SK-N-SH treated with all-trans-retinoic acid at 6 μM for 48 hours (cell line): ENCODE data around the gene RSBN1.

ENCODE experiments used
- ATAC-seq: fragments of 200-7000 bp; cut with Tn5 transposase; 3 replicates; pipeline ENCODE4 v1.9.1; 2020; ENCODE audit warnings: mild to moderate bottlenecking, moderate library complexity
- BACH2 ChIP-seq: fragments of 250-450 bp; sonication (Bioruptor Pico); IDR thresholded peaks from 2 replicates; pipeline ENCODE4 v1.9.0; 2021; ENCODE audit warnings: mild to moderate bottlenecking, borderline replicate concordance
- CSDC2 ChIP-seq: fragments of 250-450 bp; sonication (Bioruptor Pico); IDR thresholded peaks from 2 replicates; pipeline ENCODE4 v1.5.0; 2020; ENCODE audit warnings: mild to moderate bottlenecking, moderate library complexity
- ESRRG ChIP-seq: fragments of 250-450 bp; sonication (Bioruptor Pico); IDR thresholded peaks from 2 replicates; pipeline ENCODE4 v1.6.1; 2021; ENCODE audit warnings: mild to moderate bottlenecking
- ISL1 ChIP-seq: fragments of 250-450 bp; sonication (Bioruptor Pico); IDR thresholded peaks from 2 replicates; pipeline ENCODE4 v2.1.2; 2022; ENCODE audit warnings: mild to moderate bottlenecking, moderate library complexity
- OSR1 ChIP-seq: fragments of 250-450 bp; sonication (Bioruptor Pico); IDR thresholded peaks from 2 replicates; pipeline ENCODE4 v1.8.0; 2022; ENCODE audit warnings: moderate library complexity, mild to moderate bottlenecking, inconsistent platforms
- PPARA ChIP-seq: fragments of 250-450 bp; sonication (Bioruptor Pico); IDR thresholded peaks from 2 replicates; pipeline ENCODE4 v1.5.0; 2020; ENCODE audit warnings: mild to moderate bottlenecking, borderline replicate concordance
- RARB ChIP-seq: fragments of 250-450 bp; sonication (Bioruptor Pico); IDR thresholded peaks from 2 replicates; pipeline ENCODE4 v1.8.0; 2021; ENCODE audit warnings: mild to moderate bottlenecking, moderate library complexity
- TOX ChIP-seq: fragments of 250-450 bp; sonication (Bioruptor Pico); IDR thresholded peaks from 2 replicates; pipeline ENCODE4 v1.8.0; 2021; ENCODE audit warnings: mild to moderate bottlenecking, moderate library complexity, borderline replicate concordance
- ZFP3 ChIP-seq: fragments of 250-450 bp; sonication (Bioruptor Pico); IDR thresholded peaks from 2 replicates; pipeline ENCODE4 v1.5.0; 2020; ENCODE audit warnings: mild to moderate bottlenecking, moderate library complexity
- ZFP30 ChIP-seq: fragments of 450-650 bp; formaldehyde crosslinking; IDR thresholded peaks from 2 replicates; pipeline ENCODE4 v1.5.0; 2022; ENCODE audit warnings: mild to moderate bottlenecking, moderate library complexity
- ZNF565 ChIP-seq: fragments of 450-650 bp; formaldehyde crosslinking; conservative IDR thresholded peaks from 2 replicates; pipeline ENCODE4 v1.5.0; 2020; ENCODE audit warnings: low read depth, mild to moderate bottlenecking, moderate library complexity
- ZNF70 ChIP-seq: fragments of 450-650 bp; formaldehyde crosslinking; IDR thresholded peaks from 2 replicates; pipeline ENCODE4 v1.5.0; 2020; ENCODE audit warnings: mild to moderate bottlenecking, moderate library complexity
- ZNF8 ChIP-seq: fragments of 450-650 bp; formaldehyde crosslinking; IDR thresholded peaks from 2 replicates; pipeline ENCODE4 v1.5.0; 2020; ENCODE audit warnings: mild to moderate bottlenecking, moderate library complexity
- TF ChIP-seq, protein P1 (sequence below): fragments of 250-450 bp; sonication (Bioruptor Pico); IDR thresholded peaks from 2 replicates; pipeline ENCODE4 v1.5.0; 2020; ENCODE audit warnings: mild to moderate bottlenecking, moderate library complexity
- TF ChIP-seq, protein P2 (sequence below): fragments of 250-450 bp; sonication (Bioruptor Pico); IDR thresholded peaks from 2 replicates; pipeline ENCODE4 v1.8.0; 2021; ENCODE audit warnings: low read depth, mild to moderate bottlenecking, moderate library complexity, borderline replicate concordance
- TF ChIP-seq, protein P3 (sequence below): fragments of 250-450 bp; sonication (Bioruptor Pico); IDR thresholded peaks from 2 replicates; pipeline ENCODE4 v1.8.0; 2020; ENCODE audit warnings: mild to moderate bottlenecking, moderate library complexity, borderline replicate concordance
- TF ChIP-seq, protein P4 (sequence below): fragments of 250-450 bp; sonication (Bioruptor Pico); IDR thresholded peaks from 2 replicates; pipeline ENCODE4 v1.5.1; 2020; ENCODE audit warnings: low read depth, mild to moderate bottlenecking, moderate library complexity

The RSBN1 gene

DNA sequence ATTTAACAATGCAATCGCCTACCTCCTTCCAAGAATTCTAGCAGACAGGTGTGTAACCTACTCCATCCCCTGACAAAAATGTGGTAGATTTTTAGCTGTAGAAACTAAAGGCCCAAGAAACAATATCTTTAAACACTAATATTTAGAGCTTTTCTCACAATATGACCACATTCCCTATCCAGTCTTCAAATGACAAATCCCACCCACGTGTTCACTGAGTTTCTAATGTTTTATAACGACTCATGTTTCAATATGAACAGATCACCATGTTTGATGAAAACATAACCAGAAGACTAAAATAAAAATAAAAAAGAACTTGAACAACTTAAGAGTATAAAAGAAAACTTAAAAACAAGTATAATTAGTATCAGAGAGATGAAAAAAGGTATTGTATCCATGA is 24.6 kb downstream of the RSBN1 start:
- no peak for ATAC-seq
- no peak for TF ChIP-seq RARB (CRISPR knock-in tag)
- no peak for TF ChIP-seq BACH2 (CRISPR knock-in tag)
- TF ChIP-seq ZFP30 (CRISPR knock-in tag) = no peak
- no peak for TF ChIP-seq OSR1 (CRISPR knock-in tag)
- no peak for TF ChIP-seq TOX (CRISPR knock-in tag)
- TF ChIP-seq ZFP3 (CRISPR knock-in tag) = no peak
- TF ChIP-seq ZNF565 (CRISPR knock-in tag) = no peak
- TF ChIP-seq CSDC2 (CRISPR knock-in tag) = no peak
- no peak for TF ChIP-seq ESRRG
- TF ChIP-seq, protein P1, sequence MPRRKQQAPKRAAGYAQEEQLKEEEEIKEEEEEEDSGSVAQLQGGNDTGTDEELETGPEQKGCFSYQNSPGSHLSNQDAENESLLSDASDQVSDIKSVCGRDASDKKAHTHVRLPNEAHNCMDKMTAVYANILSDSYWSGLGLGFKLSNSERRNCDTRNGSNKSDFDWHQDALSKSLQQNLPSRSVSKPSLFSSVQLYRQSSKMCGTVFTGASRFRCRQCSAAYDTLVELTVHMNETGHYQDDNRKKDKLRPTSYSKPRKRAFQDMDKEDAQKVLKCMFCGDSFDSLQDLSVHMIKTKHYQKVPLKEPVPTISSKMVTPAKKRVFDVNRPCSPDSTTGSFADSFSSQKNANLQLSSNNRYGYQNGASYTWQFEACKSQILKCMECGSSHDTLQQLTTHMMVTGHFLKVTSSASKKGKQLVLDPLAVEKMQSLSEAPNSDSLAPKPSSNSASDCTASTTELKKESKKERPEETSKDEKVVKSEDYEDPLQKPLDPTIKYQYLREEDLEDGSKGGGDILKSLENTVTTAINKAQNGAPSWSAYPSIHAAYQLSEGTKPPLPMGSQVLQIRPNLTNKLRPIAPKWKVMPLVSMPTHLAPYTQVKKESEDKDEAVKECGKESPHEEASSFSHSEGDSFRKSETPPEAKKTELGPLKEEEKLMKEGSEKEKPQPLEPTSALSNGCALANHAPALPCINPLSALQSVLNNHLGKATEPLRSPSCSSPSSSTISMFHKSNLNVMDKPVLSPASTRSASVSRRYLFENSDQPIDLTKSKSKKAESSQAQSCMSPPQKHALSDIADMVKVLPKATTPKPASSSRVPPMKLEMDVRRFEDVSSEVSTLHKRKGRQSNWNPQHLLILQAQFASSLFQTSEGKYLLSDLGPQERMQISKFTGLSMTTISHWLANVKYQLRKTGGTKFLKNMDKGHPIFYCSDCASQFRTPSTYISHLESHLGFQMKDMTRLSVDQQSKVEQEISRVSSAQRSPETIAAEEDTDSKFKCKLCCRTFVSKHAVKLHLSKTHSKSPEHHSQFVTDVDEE (CRISPR knock-in tag) = no peak
- TF ChIP-seq ISL1 (CRISPR knock-in tag) = no peak
- TF ChIP-seq, protein P2, sequence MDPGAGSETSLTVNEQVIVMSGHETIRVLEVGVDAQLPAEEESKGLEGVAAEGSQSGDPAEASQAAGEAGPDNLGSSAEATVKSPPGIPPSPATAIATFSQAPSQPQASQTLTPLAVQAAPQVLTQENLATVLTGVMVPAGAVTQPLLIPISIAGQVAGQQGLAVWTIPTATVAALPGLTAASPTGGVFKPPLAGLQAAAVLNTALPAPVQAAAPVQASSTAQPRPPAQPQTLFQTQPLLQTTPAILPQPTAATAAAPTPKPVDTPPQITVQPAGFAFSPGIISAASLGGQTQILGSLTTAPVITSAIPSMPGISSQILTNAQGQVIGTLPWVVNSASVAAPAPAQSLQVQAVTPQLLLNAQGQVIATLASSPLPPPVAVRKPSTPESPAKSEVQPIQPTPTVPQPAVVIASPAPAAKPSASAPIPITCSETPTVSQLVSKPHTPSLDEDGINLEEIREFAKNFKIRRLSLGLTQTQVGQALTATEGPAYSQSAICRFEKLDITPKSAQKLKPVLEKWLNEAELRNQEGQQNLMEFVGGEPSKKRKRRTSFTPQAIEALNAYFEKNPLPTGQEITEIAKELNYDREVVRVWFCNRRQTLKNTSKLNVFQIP (CRISPR knock-in tag) = no peak
- TF ChIP-seq PPARA (CRISPR knock-in tag) = no peak
- TF ChIP-seq ZNF8 (CRISPR knock-in tag) = no peak

DNA sequence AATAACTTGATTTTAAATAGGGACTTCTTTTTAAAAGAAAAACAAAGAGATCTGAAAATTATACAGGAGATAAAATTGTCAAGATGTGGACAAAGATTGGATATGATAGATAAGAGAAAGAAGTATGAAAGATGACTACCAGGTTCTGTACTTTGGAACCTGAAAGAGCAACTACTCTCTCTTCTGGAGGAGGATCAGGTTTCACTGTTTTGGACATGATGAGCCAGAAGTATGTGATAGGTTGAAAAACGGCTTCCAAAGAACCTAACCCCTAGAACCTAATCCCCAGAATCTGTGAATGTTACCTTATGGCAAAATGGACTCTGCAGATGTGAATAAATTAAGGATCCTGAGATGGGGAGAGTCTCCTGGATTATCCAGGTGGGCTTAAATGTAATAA is 26.2 kb downstream of the RSBN1 start:
- TF ChIP-seq, protein P2 (CRISPR knock-in tag) = no peak
- no peak for TF ChIP-seq ESRRG
- TF ChIP-seq, protein P3, sequence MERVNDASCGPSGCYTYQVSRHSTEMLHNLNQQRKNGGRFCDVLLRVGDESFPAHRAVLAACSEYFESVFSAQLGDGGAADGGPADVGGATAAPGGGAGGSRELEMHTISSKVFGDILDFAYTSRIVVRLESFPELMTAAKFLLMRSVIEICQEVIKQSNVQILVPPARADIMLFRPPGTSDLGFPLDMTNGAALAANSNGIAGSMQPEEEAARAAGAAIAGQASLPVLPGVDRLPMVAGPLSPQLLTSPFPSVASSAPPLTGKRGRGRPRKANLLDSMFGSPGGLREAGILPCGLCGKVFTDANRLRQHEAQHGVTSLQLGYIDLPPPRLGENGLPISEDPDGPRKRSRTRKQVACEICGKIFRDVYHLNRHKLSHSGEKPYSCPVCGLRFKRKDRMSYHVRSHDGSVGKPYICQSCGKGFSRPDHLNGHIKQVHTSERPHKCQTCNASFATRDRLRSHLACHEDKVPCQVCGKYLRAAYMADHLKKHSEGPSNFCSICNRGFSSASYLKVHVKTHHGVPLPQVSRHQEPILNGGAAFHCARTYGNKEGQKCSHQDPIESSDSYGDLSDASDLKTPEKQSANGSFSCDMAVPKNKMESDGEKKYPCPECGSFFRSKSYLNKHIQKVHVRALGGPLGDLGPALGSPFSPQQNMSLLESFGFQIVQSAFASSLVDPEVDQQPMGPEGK (CRISPR knock-in tag) = no peak
- TF ChIP-seq, all 23 proteins: peak for 0
- peak; percentile 60 for ATAC-seq

DNA sequence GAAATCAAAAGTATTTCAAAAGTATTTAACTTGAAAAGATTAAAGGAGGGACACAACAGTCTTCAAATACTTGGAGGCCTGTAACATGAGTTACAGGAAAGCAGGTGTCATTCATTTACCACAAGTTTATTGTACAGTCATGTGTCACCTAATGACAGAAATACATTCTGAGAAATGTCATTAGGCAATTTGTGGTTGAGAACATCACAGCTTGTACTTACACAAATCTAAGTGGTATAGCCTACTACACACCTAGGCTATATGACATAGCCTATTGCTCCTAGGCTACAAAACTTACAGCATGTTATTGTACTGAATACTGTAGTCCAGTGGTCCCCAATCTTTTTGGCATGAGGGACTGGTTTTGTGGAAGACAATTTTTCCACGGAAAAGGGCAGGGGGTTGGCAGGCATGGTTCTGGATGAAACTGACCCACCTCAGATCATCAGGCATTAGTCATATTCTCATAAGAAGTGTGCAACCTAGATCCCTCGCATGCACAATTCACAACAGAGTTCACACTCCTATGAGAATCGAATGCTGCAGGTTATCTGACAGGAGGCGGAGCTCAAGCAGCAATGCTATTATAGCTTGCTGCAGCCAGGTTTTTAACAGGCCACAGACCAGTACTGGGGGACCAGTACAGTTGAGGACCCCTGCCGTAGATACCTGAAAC is 28.0 kb downstream of the RSBN1 start:
- ATAC-seq = no peak; the same call in 2 of the 3 replicates
- TF ChIP-seq, protein P4, sequence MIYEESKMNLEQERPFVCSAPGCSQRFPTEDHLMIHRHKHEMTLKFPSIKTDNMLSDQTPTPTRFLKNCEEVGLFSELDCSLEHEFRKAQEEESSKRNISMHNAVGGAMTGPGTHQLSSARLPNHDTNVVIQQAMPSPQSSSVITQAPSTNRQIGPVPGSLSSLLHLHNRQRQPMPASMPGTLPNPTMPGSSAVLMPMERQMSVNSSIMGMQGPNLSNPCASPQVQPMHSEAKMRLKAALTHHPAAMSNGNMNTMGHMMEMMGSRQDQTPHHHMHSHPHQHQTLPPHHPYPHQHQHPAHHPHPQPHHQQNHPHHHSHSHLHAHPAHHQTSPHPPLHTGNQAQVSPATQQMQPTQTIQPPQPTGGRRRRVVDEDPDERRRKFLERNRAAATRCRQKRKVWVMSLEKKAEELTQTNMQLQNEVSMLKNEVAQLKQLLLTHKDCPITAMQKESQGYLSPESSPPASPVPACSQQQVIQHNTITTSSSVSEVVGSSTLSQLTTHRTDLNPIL (CRISPR knock-in tag) = no peak

DNA sequence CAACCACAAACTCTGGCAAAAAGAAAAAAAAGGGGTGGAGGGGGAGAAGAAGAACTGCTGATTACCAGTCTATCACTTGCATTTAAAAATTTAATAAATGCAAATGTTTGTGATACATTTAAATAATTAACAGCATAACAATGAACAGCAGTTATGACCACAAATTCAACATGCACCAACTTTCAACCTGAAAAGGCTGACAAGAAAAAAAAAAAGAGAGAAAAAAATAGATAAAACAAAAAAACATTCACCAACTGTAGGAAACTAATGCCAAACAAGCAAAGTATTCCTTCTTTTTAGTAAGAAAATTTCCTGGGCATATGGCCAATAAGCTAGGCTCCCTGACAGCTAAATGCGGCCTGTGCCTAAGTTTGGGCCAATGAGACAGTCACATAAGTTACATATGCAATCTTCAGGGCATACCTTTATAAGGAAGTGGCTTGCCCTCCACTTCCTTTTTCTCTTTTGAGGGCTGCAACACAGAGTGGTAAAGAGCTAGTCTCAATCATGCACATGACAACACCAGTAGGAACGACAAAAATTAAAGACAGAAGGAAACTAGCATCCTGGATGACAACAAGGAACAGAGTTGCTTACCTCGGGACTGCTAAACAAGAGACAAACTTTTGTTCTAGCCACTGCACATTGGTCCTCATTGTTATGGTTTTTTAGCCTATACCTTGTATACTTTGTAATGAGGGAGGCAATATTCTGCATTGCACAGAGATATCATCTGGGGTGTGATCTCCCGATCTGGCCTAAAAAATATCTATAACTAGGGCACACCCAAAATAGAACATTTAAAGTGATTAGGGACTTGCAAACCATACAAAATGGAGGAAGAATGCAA is 28.8 kb downstream of the RSBN1 start:
- ATAC-seq = peak; percentile 67

More for the DNA sequence above, 28.8 kb downstream of the RSBN1 start:
- TF ChIP-seq ZNF70 (no peak), BACH2 (CRISPR knock-in tag) (no peak), ZNF565 (CRISPR knock-in tag) (no peak)
